ENCODE data around the gene MET.

- no peak for TF ChIP-seq CTCF (IDR thresholded peaks at IDR 0.05)
- TF ChIP-seq POLR2AphosphoS5 (IDR thresholded peaks at IDR 0.05) = no peak
These were observed 100.4 kb downstream of the MET start for GRCh38 chr7:116772423-116772863.
